DND-41 (cell line): ENCODE measurements around the gene MCTP2.
A peak's percentile ranks its signal among the peaks of the same experiment; 100 is the strongest.

Source experiments
- ATAC-seq: fragments of 200-7000 bp; cut with Tn5 transposase; 3 replicates; pipeline ENCODE4 v1.9.1; 2021; ENCODE audit warnings: low read depth; ENCODE audit not compliant: insufficient read depth
- DNase-seq: peaks from one replicate; pipeline ENCODE4 v3.0.0-alpha.2; 2020
- H2AFZ ChIP-seq: 2 replicates; pipeline ENCODE4 v1.6.0; 2012; ENCODE audit warnings: low read depth, low read length
- H3K27ac ChIP-seq: 2 replicates; pipeline ENCODE4 v1.5.1; 2012; ENCODE audit warnings: low read length, inconsistent platforms
- H3K27me3 ChIP-seq: fragments of 200-600 bp; sonication (generic); 2 replicates; pipeline ENCODE4 v1.6.0; 2012; ENCODE audit warnings: low read length, mild to moderate bottlenecking, inconsistent platforms; ENCODE audit not compliant: insufficient read depth, poor library complexity
- H3K36me3 ChIP-seq: 2 replicates; pipeline ENCODE4 v1.5.1; 2012; ENCODE audit warnings: low read length, inconsistent platforms; ENCODE audit not compliant: insufficient read depth
- H3K4me1 ChIP-seq: 2 replicates; pipeline ENCODE4 v1.5.1; 2012; ENCODE audit warnings: mild to moderate bottlenecking, low read length; ENCODE audit not compliant: insufficient read depth
- H3K4me2 ChIP-seq: 2 replicates; pipeline ENCODE4 v1.6.0; 2012; ENCODE audit warnings: mild to moderate bottlenecking, moderate library complexity, low read length, inconsistent platforms; ENCODE audit not compliant: insufficient read depth
- H3K4me3 ChIP-seq, 2 experiments: fragments of 200-600 bp in 1 of 2; shearing (Covaris generic) in 1 of 2; 2 replicates each; pipeline ENCODE4 v1.5.1; 2012 to 2016; ENCODE audit warnings: inconsistent platforms in 2 of 2, low read length in 2 of 2, mild to moderate bottlenecking in 2 of 2, low read depth in 1 of 2, moderate library complexity in 1 of 2
- H3K79me2 ChIP-seq: 2 replicates; pipeline ENCODE4 v1.6.0; 2012; ENCODE audit warnings: low read length, inconsistent platforms; ENCODE audit not compliant: insufficient read depth
- H3K9ac ChIP-seq: 2 replicates; pipeline ENCODE4 v1.6.0; 2012; ENCODE audit warnings: low read depth, mild to moderate bottlenecking, inconsistent platforms, low read length, moderate library complexity
- H3K9me3 ChIP-seq: 2 replicates; pipeline ENCODE4 v1.5.1; 2012; ENCODE audit warnings: low read length, moderate library complexity, mild to moderate bottlenecking, inconsistent platforms; ENCODE audit not compliant: insufficient read depth, severe bottlenecking
- H4K20me1 ChIP-seq: 2 replicates; pipeline ENCODE4 v1.6.0; 2012; ENCODE audit warnings: low read length; ENCODE audit not compliant: insufficient read depth
- EZH2 ChIP-seq: IDR thresholded peaks from 3 replicates; pipeline ENCODE4 v1.6.1; 2012; ENCODE audit warnings: borderline replicate concordance, low read depth, mild to moderate bottlenecking, moderate library complexity, low read length, inconsistent platforms; ENCODE audit not compliant: severe bottlenecking
- TF ChIP-seq, protein P1 (sequence below): IDR thresholded peaks from 2 replicates; pipeline ENCODE4 v1.5.1; 2012; ENCODE audit warnings: borderline replicate concordance, low read length, moderate library complexity, mild to moderate bottlenecking; ENCODE audit not compliant: poor library complexity, severe bottlenecking; ENCODE audit errors: extremely low read depth

Gene MCTP2

GRCh38 chr15:94265982-94266381 is 34.6 kb downstream of the MCTP2 start:
- no peak overlapping the region for H3K4me3 ChIP-seq
- no peaks in the 10 kb centered on the region for H3K27me3 ChIP-seq
- no peak overlapping the region for H3K9ac ChIP-seq
- H4K20me1 ChIP-seq, result no peaks in the 10 kb centered on the region
- H3K79me2 ChIP-seq, result no peaks in the 10 kb centered on the region
- TF ChIP-seq, protein P1, sequence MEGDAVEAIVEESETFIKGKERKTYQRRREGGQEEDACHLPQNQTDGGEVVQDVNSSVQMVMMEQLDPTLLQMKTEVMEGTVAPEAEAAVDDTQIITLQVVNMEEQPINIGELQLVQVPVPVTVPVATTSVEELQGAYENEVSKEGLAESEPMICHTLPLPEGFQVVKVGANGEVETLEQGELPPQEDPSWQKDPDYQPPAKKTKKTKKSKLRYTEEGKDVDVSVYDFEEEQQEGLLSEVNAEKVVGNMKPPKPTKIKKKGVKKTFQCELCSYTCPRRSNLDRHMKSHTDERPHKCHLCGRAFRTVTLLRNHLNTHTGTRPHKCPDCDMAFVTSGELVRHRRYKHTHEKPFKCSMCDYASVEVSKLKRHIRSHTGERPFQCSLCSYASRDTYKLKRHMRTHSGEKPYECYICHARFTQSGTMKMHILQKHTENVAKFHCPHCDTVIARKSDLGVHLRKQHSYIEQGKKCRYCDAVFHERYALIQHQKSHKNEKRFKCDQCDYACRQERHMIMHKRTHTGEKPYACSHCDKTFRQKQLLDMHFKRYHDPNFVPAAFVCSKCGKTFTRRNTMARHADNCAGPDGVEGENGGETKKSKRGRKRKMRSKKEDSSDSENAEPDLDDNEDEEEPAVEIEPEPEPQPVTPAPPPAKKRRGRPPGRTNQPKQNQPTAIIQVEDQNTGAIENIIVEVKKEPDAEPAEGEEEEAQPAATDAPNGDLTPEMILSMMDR, result no peak
- TF ChIP-seq EZH2, result no peak
- DNase-seq (no peak), ATAC-seq (no peak)
- peaks cover 18% of the 10 kb centered on the region for H3K4me1 ChIP-seq
- H3K36me3 ChIP-seq, result no peaks in the 10 kb centered on the region
- no peak overlapping the region for H3K27ac ChIP-seq
- no peak overlapping the region for H3K4me2 ChIP-seq
- no peaks in the 10 kb centered on the region for H3K9me3 ChIP-seq
- H2AFZ ChIP-seq, result no peak overlapping the region

DNA sequence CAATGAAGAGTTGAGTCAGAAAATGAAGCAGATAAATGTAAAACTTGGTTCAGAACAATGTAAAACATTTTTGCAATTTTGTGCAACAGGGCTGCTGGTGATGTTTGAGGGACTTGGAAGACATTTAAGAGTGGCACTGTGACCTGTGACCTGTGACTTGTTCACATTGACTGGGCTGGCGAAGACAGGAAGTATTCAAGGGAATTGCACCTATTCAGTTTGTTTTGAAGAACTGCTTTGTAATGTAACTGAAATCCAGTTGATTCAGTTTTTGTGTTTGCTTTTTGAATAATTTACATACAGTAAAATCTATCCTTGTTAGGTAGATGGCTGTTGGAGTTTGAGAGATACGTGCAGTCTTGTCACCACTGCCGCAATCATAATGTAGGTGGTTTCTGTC is 35.4 kb downstream of the MCTP2 start:
- H3K4me1 ChIP-seq, result peaks cover 18% of the 10 kb centered on the region
- no peak overlapping the region for H3K4me2 ChIP-seq
- H3K36me3 ChIP-seq, result no peaks in the 10 kb centered on the region
- H2AFZ ChIP-seq, result peak overlapping the region; percentile 58
- TF ChIP-seq EZH2, result no peak
- DNase-seq, result no peak
- no peak overlapping the region for H3K4me3 ChIP-seq
- no peak for ATAC-seq
- H3K9me3 ChIP-seq, result no peaks in the 10 kb centered on the region
- no peaks in the 10 kb centered on the region for H4K20me1 ChIP-seq
- no peaks in the 10 kb centered on the region for H3K79me2 ChIP-seq
- H3K9ac ChIP-seq, result no peak overlapping the region
- no peaks in the 10 kb centered on the region for H3K27me3 ChIP-seq
- H3K27ac ChIP-seq, result peak overlapping the region; percentile 48; the same call in 1 of the 2 replicates

GRCh38 chr15:94269954-94270353 is 38.6 kb downstream of the MCTP2 start:
- no peaks in the 10 kb centered on the region for H3K79me2 ChIP-seq
- no peaks in the 10 kb centered on the region for H3K27me3 ChIP-seq
- H2AFZ ChIP-seq, result no peak overlapping the region
- H3K9ac ChIP-seq, result no peak overlapping the region
- TF ChIP-seq EZH2, result no peak
- TF ChIP-seq, protein P1, result no peak
- peaks cover 19% of the 10 kb centered on the region for H3K4me1 ChIP-seq
- DNase-seq (no peak), ATAC-seq (no peak)
- H3K4me3 ChIP-seq, result no peak overlapping the region
- peaks cover 3% of the 10 kb centered on the region for H3K9me3 ChIP-seq
- H4K20me1 ChIP-seq, result no peaks in the 10 kb centered on the region
- H3K36me3 ChIP-seq, result 0 out of 2 replicates have a peak, but pooled peaks cover 4% of the 10 kb centered on the region
- no peak overlapping the region for H3K4me2 ChIP-seq
- H3K27ac ChIP-seq, result no peak overlapping the region

DNA sequence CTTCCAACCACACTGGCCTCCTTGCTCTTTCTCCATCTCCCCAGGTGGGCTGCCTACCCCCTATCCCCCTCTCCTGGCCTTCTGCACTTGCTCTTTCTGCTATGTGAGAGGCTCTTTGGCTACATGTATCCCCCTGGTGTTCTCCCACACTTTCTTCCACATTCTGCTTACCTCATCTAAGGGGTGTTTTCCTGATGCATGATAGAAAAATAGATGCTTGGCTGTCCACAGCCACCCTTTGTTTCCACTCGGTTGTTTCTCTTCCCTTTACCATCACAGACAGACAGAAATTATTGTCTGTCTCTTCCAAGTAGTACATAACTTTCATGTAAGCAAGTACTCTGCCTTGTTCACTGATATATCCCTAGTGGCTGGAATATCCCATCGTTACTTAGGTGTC is 39.2 kb downstream of the MCTP2 start:
- Histone ChIP-seq H3K9ac (no peak overlapping the region), H4K20me1 (no peaks in the 10 kb centered on the region), H3K4me2 (no peak overlapping the region), H3K9me3 (peaks cover 3% of the 10 kb centered on the region), H3K4me3 (no peak overlapping the region), H3K79me2 (no peaks in the 10 kb centered on the region), H3K36me3 (0 out of 2 replicates have a peak, but pooled peaks cover 4% of the 10 kb centered on the region), H2AFZ (no peak overlapping the region), H3K27me3 (no peaks in the 10 kb centered on the region), H3K4me1 (peaks cover 19% of the 10 kb centered on the region), H3K27ac (no peak overlapping the region)
- no peak for TF ChIP-seq EZH2
- TF ChIP-seq, protein P1, result no peak
- ATAC-seq (no peak), DNase-seq (no peak)
